Hepatocyte (in vitro differentiated cells): ENCODE measurements around the gene TMEM169.

Experiments
- EZH2 ChIP-seq: fragments of 200-600 bp; sonication (generic); IDR thresholded peaks from 2 replicates; pipeline ENCODE4 v1.6.1; 2016; ENCODE audit warnings: antibody characterized with exemption, mild to moderate bottlenecking, borderline replicate concordance
- TF ChIP-seq, protein P1 (sequence below): fragments of 200-600 bp; sonication (generic); IDR thresholded peaks from 2 replicates; pipeline ENCODE4 v1.5.1; 2016; ENCODE audit warnings: antibody characterized with exemption, mild to moderate bottlenecking; ENCODE audit not compliant: poor library complexity

- no peak for TF ChIP-seq EZH2
- TF ChIP-seq, protein P1, sequence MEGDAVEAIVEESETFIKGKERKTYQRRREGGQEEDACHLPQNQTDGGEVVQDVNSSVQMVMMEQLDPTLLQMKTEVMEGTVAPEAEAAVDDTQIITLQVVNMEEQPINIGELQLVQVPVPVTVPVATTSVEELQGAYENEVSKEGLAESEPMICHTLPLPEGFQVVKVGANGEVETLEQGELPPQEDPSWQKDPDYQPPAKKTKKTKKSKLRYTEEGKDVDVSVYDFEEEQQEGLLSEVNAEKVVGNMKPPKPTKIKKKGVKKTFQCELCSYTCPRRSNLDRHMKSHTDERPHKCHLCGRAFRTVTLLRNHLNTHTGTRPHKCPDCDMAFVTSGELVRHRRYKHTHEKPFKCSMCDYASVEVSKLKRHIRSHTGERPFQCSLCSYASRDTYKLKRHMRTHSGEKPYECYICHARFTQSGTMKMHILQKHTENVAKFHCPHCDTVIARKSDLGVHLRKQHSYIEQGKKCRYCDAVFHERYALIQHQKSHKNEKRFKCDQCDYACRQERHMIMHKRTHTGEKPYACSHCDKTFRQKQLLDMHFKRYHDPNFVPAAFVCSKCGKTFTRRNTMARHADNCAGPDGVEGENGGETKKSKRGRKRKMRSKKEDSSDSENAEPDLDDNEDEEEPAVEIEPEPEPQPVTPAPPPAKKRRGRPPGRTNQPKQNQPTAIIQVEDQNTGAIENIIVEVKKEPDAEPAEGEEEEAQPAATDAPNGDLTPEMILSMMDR = no peak
Observed at GRCh38 chr2:216090369-216090786, 8.7 kb downstream of the TMEM169 start.
